WTC11 (cell line): ENCODE data around the gene TCEAL5. TPM values are rescaled to one million over a fixed set of nuclear protein-coding genes. Genes with fewer than 3 reads are reported as not detected.

Experiments used
- ATAC-seq: fragments of 200-7000 bp; cut with Tn5 transposase; 2 replicates; pipeline ENCODE4 v1.10.0; 2021; ENCODE audit warnings: mild to moderate bottlenecking, moderate library complexity
- CTCF ChIA-PET: fragments of 300-600 bp; sonication (Branson Sonifier 250); formaldehyde crosslinking; loops from one replicate; lab custom pipeline; 2021; ENCODE audit warnings: antibody characterized with exemption; lab: Charles Lee
- POLR2A ChIA-PET: fragments of 350-600 bp; sonication (Branson Sonifier 250); formaldehyde crosslinking; loops from one replicate; lab custom pipeline; 2021; ENCODE audit warnings: antibody characterized with exemption; lab: Charles Lee
- DNase-seq: peaks from one replicate; pipeline ENCODE4 v3.0.0; 2021; ENCODE audit warnings: low spot score
- H3K27ac Mint-ChIP-seq: 2 replicates; pipeline ENCODE4 v1.8.0; 2021; ENCODE audit warnings: mixed read lengths
- H3K27me3 Mint-ChIP-seq: 2 replicates; pipeline ENCODE4 v1.8.0; 2021; ENCODE audit warnings: low read depth, mild to moderate bottlenecking, moderate library complexity, mixed read lengths
- H3K36me3 Mint-ChIP-seq: 2 replicates; pipeline ENCODE4 v1.8.0; 2021; ENCODE audit warnings: mixed read lengths
- H3K4me1 Mint-ChIP-seq: 2 replicates; pipeline ENCODE4 v1.8.0; 2022; ENCODE audit warnings: mixed read lengths
- H3K4me3 Mint-ChIP-seq: 2 replicates; pipeline ENCODE4 v1.8.0; 2021; ENCODE audit warnings: mild to moderate bottlenecking, moderate library complexity, mixed read lengths
- H3K9me3 Mint-ChIP-seq: 2 replicates; pipeline ENCODE4 v1.8.0; 2021; ENCODE audit warnings: mixed read lengths
- AR ChIP-seq: fragments of 250-450 bp; sonication (Bioruptor Pico); IDR thresholded peaks from 2 replicates; pipeline ENCODE4 v1.9.0; 2021; ENCODE audit warnings: mild to moderate bottlenecking
- ARID4B ChIP-seq: sonication (generic); formaldehyde crosslinking; IDR thresholded peaks from 2 replicates; pipeline ENCODE4 v1.8.0; 2023; ENCODE audit warnings: missing genetic modification reagents, mild to moderate bottlenecking, borderline replicate concordance
- ATF2 ChIP-seq: sonication (generic); formaldehyde crosslinking; IDR thresholded peaks from 2 replicates; pipeline ENCODE4 v1.8.1; 2022; ENCODE audit warnings: low read depth, missing genetic modification reagents, borderline replicate concordance
- ATF6 ChIP-seq: sonication (generic); formaldehyde crosslinking; IDR thresholded peaks from 2 replicates; pipeline ENCODE4 v1.8.1; 2023; ENCODE audit warnings: mild to moderate bottlenecking, missing genetic modification reagents
- E2F1 ChIP-seq: sonication (generic); formaldehyde crosslinking; IDR thresholded peaks from 2 replicates; pipeline ENCODE4 v1.8.0; 2022; ENCODE audit warnings: mild to moderate bottlenecking, missing genetic modification reagents
- ELF4 ChIP-seq: sonication (generic); formaldehyde crosslinking; IDR thresholded peaks from 2 replicates; pipeline ENCODE4 v1.8.1; 2022; ENCODE audit warnings: low read depth, mild to moderate bottlenecking, moderate library complexity, missing genetic modification reagents
- ETV6 ChIP-seq: sonication (generic); formaldehyde crosslinking; IDR thresholded peaks from 2 replicates; pipeline ENCODE4 v1.8.1; 2022; ENCODE audit warnings: mild to moderate bottlenecking, missing genetic modification reagents
- FOXK1 ChIP-seq: sonication (generic); formaldehyde crosslinking; IDR thresholded peaks from 2 replicates; pipeline ENCODE4 v1.8.0; 2022; ENCODE audit warnings: mild to moderate bottlenecking, moderate library complexity, missing genetic modification reagents
- MAX ChIP-seq: sonication (generic); formaldehyde crosslinking; IDR thresholded peaks from 2 replicates; pipeline ENCODE4 v1.8.0; 2022; ENCODE audit warnings: mild to moderate bottlenecking, missing genetic modification reagents
- NR2C2 ChIP-seq: sonication (generic); formaldehyde crosslinking; IDR thresholded peaks from 2 replicates; pipeline ENCODE4 v1.8.0; 2022; ENCODE audit warnings: mild to moderate bottlenecking, missing genetic modification reagents
- NR3C1 ChIP-seq: sonication (generic); formaldehyde crosslinking; conservative IDR thresholded peaks from 2 replicates; pipeline ENCODE4 v1.8.1; 2023; ENCODE audit warnings: low read depth, mild to moderate bottlenecking, missing genetic modification reagents
- PRDM15 ChIP-seq: sonication (generic); formaldehyde crosslinking; IDR thresholded peaks from 2 replicates; pipeline ENCODE4 v1.8.0; 2022; ENCODE audit warnings: missing genetic modification reagents
- RORB ChIP-seq: fragments of 250-450 bp; sonication (Bioruptor Pico); IDR thresholded peaks from 2 replicates; pipeline ENCODE4 v1.9.0; 2021; ENCODE audit warnings: mild to moderate bottlenecking
- ZMAT4 ChIP-seq: fragments of 250-450 bp; sonication (Bioruptor Pico); IDR thresholded peaks from 2 replicates; pipeline ENCODE4 v1.9.0; 2021; ENCODE audit warnings: mild to moderate bottlenecking
- ZNF232 ChIP-seq: sonication (generic); formaldehyde crosslinking; IDR thresholded peaks from 2 replicates; pipeline ENCODE4 v1.8.0; 2022; ENCODE audit warnings: mild to moderate bottlenecking, missing genetic modification reagents
- total RNA-seq: library from RNA; stranded (reverse); gene quantifications from 3 replicates; pipeline ENCODE4 v1.2.3, GENCODE V29; 2021

Gene TCEAL5
- total RNA-seq, 1 experiment from 2014 or later, result 3.5 TPM

GRCh38 chrX:103279624-103280023 is 3.1 kb upstream of the TCEAL5 start:
- Mint-ChIP-seq H3K4me3 (no peak overlapping the region), H3K27ac (no peak overlapping the region), H3K4me1 (peaks cover 17% of the 10 kb centered on the region), H3K36me3 (peaks cover 4% of the 10 kb centered on the region; the same call in 1 of the 2 replicates), H3K27me3 (peaks cover 54% of the 10 kb centered on the region), H3K9me3 (peaks cover 8% of the 10 kb centered on the region; the same call in 1 of the 2 replicates)
- POLR2A ChIA-PET, result no interaction called here
- no peak for ATAC-seq
- CTCF ChIA-PET, result no interaction called here
- TF ChIP-seq ATF2, result no peak
- no peak for TF ChIP-seq MAX (CRISPR knock-in tag)
- no peak for TF ChIP-seq RORB
- TF ChIP-seq FOXK1 (CRISPR knock-in tag), result no peak
- TF ChIP-seq ZNF232 (CRISPR knock-in tag), result no peak
- no peak for TF ChIP-seq ATF6
- no peak for TF ChIP-seq ARID4B (CRISPR knock-in tag)
- TF ChIP-seq NR3C1, result no peak
- no peak for TF ChIP-seq ZMAT4 (CRISPR knock-in tag)
- TF ChIP-seq AR (CRISPR knock-in tag), result no peak
- TF ChIP-seq PRDM15 (CRISPR knock-in tag), result no peak
- TF ChIP-seq ELF4 (CRISPR knock-in tag), result no peak
- no peak for TF ChIP-seq NR2C2 (CRISPR knock-in tag)
- no peak for TF ChIP-seq E2F1 (CRISPR knock-in tag)
- no peak for TF ChIP-seq ETV6
- no peak for DNase-seq
